Measurements from ENCODE around the gene GOSR1. TPM values are rescaled to one million over a fixed set of nuclear protein-coding genes. Genes with fewer than 3 reads are reported as not detected.
"Not testable (repeated sequence)": the region's sequence is repeated elsewhere in the genome, so short reads cannot be mapped to it uniquely, and the experiment has no call there.

The GOSR1 gene
- total RNA-seq, 1 experiment from 2014 or later = 86.5 TPM

DNA sequence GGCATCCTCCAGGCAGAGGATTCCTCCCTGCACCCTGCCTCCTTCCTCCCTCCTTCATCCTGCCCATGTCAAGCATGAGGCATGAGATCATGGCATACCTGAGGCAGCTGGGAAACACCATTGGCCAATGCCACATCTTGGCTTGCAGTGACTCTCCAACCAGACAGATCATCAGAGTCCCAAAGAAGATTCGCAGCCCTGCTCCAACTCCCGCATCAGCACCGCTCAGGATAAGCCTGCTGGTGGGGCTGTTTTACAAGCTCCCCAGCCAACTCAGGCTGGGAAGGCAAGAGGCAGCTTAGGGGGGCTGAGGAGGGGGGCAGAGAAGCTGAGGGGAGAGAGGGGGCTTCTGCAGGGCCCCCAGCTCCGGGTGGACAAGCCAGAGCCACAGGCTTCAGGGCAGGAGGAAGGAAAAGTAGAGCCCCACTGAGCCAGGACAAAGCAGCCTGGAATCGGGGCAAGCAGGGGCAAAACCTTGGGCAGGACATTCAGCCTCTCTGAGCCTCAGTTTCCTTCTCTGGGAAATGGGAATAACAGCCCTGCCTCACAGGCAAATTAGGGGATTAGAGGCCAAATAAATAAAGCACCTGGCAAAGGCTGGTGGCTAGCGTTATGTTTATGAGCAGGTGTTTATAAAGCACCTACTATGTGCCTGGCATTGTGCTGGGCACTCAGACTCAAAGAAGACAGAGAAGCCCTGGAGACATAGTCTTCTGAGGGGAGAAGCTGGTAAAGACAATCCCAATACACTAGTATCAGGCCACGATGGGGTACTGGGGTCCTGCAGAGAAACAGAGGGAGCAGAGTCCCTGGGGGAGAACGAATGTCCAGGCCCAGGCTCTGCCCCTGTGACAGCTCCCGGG, 88.1 kb downstream of the GOSR1 start:
- H3K4me3 Mint-ChIP-seq (ENCODE audit: unreplicated experiment) = no peak overlapping the region
- no peak for DNase-seq
- CTCF ChIA-PET = no interaction called here

GRCh38 chr17:30566104-30566503, 88.9 kb downstream of the GOSR1 start:
- H3K4me3 Mint-ChIP-seq (ENCODE audit: unreplicated experiment); H3K9me3 Mint-ChIP-seq (ENCODE audit: unreplicated experiment); intact Hi-C loops (cut with micrococcal nuclease; ENCODE audit: unreplicated experiment); BruUV-seq (replicated peaks); H3K9me3 ChIP-seq; H3K27me3 Mint-ChIP-seq (ENCODE audit: insufficient read depth, unreplicated experiment); CTCF ChIA-PET; H3K27me3 ChIP-seq (replicated peaks; ENCODE audit: control insufficient read depth, insufficient read depth, low read length); H3K36me3 ChIP-seq (ENCODE audit: control insufficient read depth, insufficient read depth, low read length); H3K4me3 ChIP-seq (ENCODE audit: low read depth, low read length); H3K36me3 Mint-ChIP-seq (ENCODE audit: insufficient read depth, unreplicated experiment); DNase-seq; POLR2A ChIA-PET: not testable (repeated sequence)
- peaks cover 31% of the 10 kb centered on the region for H3K4me1 ChIP-seq
- Mint-ChIP-seq H3K4me1 (ENCODE audit: low read depth, unreplicated experiment) (peaks cover 29% of the 10 kb centered on the region), H3K27ac (ENCODE audit: unreplicated experiment) (peak overlapping the region; percentile 90)

More for the DNA sequence above, 88.1 kb downstream of the GOSR1 start:
- Histone ChIP-seq H3K9me3 (no peaks in the 10 kb centered on the region), H3K27me3 (replicated peaks; ENCODE audit: control insufficient read depth, insufficient read depth, low read length) (no peaks in the 10 kb centered on the region), H3K36me3 (ENCODE audit: control insufficient read depth, insufficient read depth, low read length) (no peaks in the 10 kb centered on the region), H3K4me3 (ENCODE audit: low read depth, low read length) (no peak overlapping the region), H3K4me1 (peaks cover 31% of the 10 kb centered on the region)
- peaks cover 29% of the 10 kb centered on the region for H3K4me1 Mint-ChIP-seq (ENCODE audit: low read depth, unreplicated experiment)
- TF ChIP-seq, protein P1, sequence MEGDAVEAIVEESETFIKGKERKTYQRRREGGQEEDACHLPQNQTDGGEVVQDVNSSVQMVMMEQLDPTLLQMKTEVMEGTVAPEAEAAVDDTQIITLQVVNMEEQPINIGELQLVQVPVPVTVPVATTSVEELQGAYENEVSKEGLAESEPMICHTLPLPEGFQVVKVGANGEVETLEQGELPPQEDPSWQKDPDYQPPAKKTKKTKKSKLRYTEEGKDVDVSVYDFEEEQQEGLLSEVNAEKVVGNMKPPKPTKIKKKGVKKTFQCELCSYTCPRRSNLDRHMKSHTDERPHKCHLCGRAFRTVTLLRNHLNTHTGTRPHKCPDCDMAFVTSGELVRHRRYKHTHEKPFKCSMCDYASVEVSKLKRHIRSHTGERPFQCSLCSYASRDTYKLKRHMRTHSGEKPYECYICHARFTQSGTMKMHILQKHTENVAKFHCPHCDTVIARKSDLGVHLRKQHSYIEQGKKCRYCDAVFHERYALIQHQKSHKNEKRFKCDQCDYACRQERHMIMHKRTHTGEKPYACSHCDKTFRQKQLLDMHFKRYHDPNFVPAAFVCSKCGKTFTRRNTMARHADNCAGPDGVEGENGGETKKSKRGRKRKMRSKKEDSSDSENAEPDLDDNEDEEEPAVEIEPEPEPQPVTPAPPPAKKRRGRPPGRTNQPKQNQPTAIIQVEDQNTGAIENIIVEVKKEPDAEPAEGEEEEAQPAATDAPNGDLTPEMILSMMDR (IDR thresholded peaks at IDR 0.05; ENCODE audit: insufficient read depth in 1 of 2, low read depth in 1 of 2, low read length in 1 of 2, severe bottlenecking in 1 of 2, unreplicated experiment in 1 of 2) = no peak
- POLR2A ChIA-PET = no interaction called here
- H3K27ac Mint-ChIP-seq (ENCODE audit: unreplicated experiment) = peak overlapping the region; percentile 90
- no TSS peak for BruUV-seq (replicated peaks)
- no peaks in the 10 kb centered on the region for H3K36me3 Mint-ChIP-seq (ENCODE audit: insufficient read depth, unreplicated experiment)
- H3K9me3 Mint-ChIP-seq (ENCODE audit: unreplicated experiment) = no peaks in the 10 kb centered on the region
- no peaks in the 10 kb centered on the region for H3K27me3 Mint-ChIP-seq (ENCODE audit: insufficient read depth, unreplicated experiment)
- intact Hi-C loops (cut with micrococcal nuclease; ENCODE audit: unreplicated experiment) = no loop called here

DNA sequence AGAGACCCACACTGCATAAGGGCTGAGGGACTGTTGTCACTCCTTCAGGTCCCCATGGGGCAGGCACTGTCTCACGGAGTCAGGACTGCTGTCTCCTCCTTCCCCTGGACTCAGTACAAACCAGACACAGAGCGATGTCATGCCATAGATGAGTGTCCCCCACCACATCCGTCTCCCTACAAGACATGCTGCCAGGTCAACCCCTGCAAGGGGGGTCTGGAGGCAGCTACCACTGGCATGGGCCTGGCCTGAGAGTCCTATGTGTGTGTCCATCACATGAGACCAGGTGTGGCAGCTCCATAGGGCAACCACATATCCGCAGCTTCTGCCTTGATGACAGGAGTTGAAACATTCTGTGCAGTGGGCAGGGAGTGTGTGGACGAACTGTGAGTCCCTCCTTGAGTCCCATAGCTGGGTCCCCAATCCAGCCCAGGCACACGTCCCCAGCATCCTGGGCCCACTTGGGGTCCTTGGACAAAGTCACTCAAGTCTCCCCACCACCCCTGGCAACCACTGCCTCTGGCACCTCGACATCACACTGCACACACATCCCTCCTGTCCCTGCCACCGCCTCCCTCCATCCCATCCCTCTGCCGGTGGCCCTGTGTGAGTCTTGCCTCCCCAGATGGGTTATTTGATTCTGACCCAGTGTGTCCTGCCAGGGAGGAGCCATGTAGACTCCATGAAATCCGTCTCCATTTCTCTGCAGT, 89.5 kb downstream of the GOSR1 start:
- H3K36me3 ChIP-seq (ENCODE audit: control insufficient read depth, insufficient read depth, low read length); intact Hi-C loops (cut with micrococcal nuclease; ENCODE audit: unreplicated experiment); H3K27me3 Mint-ChIP-seq (ENCODE audit: insufficient read depth, unreplicated experiment); H3K36me3 Mint-ChIP-seq (ENCODE audit: insufficient read depth, unreplicated experiment); H3K27me3 ChIP-seq (replicated peaks; ENCODE audit: control insufficient read depth, insufficient read depth, low read length); CTCF ChIA-PET; H3K9me3 ChIP-seq; H3K9me3 Mint-ChIP-seq (ENCODE audit: unreplicated experiment); POLR2A ChIA-PET; H3K27ac Mint-ChIP-seq (ENCODE audit: unreplicated experiment); DNase-seq; BruUV-seq (replicated peaks); H3K4me3 Mint-ChIP-seq (ENCODE audit: unreplicated experiment); H3K4me3 ChIP-seq (ENCODE audit: low read depth, low read length): not testable (repeated sequence)
- peaks cover 31% of the 10 kb centered on the region for H3K4me1 ChIP-seq
- peaks cover 29% of the 10 kb centered on the region for H3K4me1 Mint-ChIP-seq (ENCODE audit: low read depth, unreplicated experiment)
